GM12892 (cell line): Measurements from ENCODE around the gene AGL.
"Not testable (repeated sequence)": the region's sequence is repeated elsewhere in the genome, so short reads cannot be mapped to it uniquely, and the experiment has no call there.

Experiments
- DNase-seq: peaks from one replicate; pipeline ENCODE4 v3.0.0; 2011; ENCODE audit not compliant: insufficient read length
- FAIRE-seq: peaks from 2 replicates; lab custom pipeline; 2011; peaks lifted over from hg19 to GRCh38; lab: Jason Lieb, UNC
- POLR2A ChIP-seq: IDR thresholded peaks from 2 replicates; pipeline ENCODE4 v1.6.1; 2011; ENCODE audit warnings: low read depth, low read length, control low read depth
- POLR2AphosphoS5 ChIP-seq: IDR thresholded peaks from 2 replicates; pipeline ENCODE4 v1.6.1; 2011; ENCODE audit warnings: low read depth, low read length, control low read depth
- TAF1 ChIP-seq: IDR thresholded peaks from 2 replicates; pipeline ENCODE4 v1.6.1; 2011; ENCODE audit warnings: low read depth, mild to moderate bottlenecking, control low read depth, low read length, borderline replicate concordance

AGL gene

DNA sequence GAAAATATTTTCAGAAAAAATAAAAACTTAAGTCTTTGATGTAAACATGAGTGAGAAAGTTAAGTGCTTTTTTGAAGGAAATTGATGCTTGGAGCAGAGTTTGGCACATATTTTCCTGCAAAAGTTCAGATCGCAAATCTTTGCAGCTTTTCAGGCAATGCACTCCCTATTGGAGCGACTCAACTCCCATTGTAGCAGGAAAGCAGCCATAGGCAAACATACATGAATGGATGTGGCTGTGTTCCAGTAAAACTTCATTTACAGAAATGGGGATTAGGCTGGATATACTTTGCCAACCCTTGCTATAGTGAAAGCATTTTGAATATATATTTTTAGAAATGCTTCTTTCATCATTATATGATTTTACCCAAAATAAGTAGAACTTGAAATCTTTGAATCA lies 8.1 kb downstream of the AGL start:
- DNase-seq (no peak), FAIRE-seq (no peak)
- TF ChIP-seq TAF1 (no peak), POLR2AphosphoS5 (no peak), POLR2A (no peak)

DNA sequence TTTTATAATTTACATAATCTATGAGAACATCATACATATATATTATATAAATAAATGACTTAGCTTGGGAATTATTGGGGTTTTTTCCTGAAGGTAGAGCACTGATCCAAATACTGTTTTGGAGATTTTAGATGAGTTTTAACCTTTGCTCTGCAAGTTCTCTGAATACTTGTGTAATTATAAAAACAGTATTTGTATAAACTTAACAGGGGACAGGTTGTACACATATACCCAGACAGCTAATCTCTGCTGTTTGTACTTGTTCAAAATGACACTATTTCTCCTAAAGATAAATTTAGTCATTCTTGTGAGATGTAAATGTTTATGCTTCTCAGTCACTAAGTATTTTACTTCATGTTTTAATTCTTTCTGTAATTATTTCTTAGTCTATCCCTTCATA lies 8.7 kb downstream of the AGL start:
- DNase-seq = no peak
- TF ChIP-seq TAF1 (no peak), POLR2A (no peak), POLR2AphosphoS5 (no peak)
- FAIRE-seq = no peak

DNA sequence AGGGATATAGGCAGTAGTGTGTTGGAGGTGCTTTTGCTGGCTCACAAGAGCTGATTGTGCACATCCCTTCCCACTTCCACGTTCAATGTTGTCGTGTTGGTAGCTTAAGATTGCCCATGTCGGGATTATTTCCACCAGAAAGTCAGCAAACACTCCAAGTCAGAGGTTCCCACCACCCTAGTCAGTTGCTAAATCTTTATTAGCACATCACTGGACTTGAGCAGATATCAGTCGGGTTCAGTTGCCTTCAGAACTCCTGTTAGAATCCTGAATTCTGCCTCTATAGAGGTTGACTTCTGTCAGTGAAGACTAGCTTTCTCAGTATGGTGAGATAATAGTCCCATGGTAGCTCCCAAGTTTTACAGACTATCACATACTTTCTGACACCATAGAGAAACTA lies 10.5 kb downstream of the AGL start:
- FAIRE-seq (no peak), DNase-seq (no peak)
- TF ChIP-seq POLR2A = no peak
- no peak for TF ChIP-seq TAF1
- no peak for TF ChIP-seq POLR2AphosphoS5

DNA sequence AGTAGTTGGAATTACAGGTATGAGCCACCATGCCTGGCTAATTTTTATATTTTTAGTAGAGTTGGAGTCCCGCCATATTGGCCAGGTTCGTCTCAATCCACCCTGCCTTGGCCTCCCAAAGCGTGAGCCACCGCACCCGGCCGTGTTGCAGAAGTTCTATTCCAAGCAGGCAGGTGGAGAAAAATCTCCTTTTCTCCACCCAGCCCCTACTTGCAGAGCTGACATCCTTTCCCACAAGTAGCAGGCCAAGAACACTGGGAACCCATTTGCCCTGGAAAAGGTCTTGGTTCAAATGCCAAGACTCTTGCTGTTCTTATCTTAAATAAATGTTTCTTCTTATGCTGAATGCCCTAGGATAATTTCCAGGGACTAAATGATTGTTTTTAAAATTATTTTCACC lies 17.5 kb downstream of the AGL start:
- no peak for TF ChIP-seq TAF1
- TF ChIP-seq POLR2AphosphoS5 = no peak
- no peak for TF ChIP-seq POLR2A
- FAIRE-seq (no peak), DNase-seq (no peak)

DNA sequence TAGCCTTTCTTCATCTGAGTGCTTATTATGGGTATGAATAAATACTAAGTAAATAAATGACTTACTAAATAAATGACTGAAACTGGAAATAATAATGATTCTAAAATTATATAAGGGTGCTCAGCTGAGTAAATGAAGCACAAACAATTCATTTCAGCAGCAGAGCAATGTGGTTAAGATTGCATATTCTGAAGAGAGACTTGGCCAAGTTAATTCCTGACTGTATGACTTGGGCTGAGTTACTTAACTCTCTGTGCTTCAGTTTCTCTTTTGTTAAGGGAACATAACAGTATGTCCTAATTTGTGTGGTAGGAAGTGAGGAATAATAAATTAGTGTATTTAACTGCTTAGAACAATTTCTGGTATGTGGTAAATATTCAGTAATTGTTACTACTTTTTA lies 19.1 kb downstream of the AGL start:
- FAIRE-seq (peak; percentile 30), DNase-seq (no peak)
- TF ChIP-seq POLR2A (no peak), TAF1 (no peak)

DNA sequence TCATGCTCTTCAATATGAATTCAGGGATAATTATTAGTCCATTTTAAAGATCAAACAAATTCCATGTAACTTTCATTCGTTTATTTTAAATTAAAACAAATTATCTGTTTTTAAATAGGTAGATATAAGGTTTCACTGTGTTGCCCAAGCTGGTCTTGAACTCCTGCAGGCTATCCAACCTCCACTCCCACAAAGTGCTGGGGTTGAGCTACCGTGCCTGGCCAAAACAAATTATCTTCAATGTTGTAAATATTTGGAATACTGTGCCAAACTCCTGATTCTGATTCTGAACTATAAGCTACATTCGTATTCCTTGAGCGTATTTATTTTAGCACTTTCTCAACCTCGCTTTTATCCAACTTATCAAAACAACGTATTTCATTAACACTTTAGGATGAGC lies 19.6 kb downstream of the AGL start:
- TF ChIP-seq TAF1 (no peak), POLR2A (no peak), POLR2AphosphoS5 (no peak)
- no peak for FAIRE-seq
- DNase-seq = no peak

DNA sequence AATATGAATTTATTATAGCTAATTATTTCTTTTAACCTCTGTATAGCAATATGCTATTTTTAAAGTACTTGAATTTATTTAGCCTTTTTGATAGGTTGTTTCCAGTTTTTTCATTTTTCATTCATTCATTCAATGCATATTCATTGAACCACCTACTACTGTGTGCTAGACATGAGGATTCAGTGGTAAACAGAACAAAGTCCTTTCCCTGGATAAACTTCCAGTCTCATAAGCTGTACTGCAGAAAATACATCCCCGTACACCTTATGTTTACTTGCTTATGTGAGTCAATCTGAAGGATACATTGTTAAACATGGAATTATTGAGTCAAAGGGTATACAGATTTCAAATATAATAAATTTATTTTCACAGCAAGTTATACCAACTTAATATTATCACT lies 21.9 kb downstream of the AGL start:
- no peak for FAIRE-seq
- TF ChIP-seq POLR2A = no peak
- TF ChIP-seq POLR2AphosphoS5 = no peak
- TF ChIP-seq TAF1 = no peak
- DNase-seq = no peak

DNA sequence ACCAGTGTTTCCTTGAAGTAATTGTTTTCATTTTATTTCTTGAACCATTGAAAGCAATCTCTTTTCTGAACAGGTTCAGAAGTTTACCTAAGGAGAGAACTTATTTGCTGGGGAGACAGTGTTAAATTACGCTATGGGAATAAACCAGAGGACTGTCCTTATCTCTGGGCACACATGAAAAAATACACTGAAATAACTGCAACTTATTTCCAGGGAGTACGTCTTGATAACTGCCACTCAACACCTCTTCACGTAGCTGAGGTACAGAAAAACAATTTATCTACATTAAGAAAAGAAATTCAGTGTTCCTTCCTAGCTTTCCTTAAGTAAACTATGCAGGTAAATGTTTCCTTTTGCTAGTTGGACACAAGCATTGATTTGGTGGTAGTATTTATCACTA lies 27.4 kb downstream of the AGL start:
- no peak for TF ChIP-seq POLR2A
- DNase-seq (no peak), FAIRE-seq (no peak)

DNA sequence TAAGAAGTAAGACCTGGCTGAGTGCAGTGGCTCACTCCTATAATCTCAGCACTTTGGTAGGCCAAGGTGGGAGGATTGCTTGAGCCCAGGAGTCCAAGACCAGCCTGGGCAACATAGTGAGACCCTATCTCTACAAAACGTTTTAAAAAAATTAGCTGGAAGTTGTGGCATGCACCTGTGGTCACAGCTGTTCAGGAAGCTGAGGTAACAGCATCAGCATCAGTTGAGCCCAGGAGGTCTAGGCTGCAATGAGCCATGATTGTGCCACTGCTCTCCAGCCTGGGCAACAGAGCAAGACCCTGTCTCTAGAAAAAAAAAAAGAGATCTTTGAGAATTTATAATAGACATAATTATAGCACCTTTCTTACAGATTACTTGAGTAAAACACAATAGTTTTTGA lies 36.0 kb downstream of the AGL start:
- FAIRE-seq = no peak
- TF ChIP-seq TAF1 = no peak
- TF ChIP-seq POLR2AphosphoS5 = no peak
- no peak for TF ChIP-seq POLR2A
- DNase-seq = no peak

DNA sequence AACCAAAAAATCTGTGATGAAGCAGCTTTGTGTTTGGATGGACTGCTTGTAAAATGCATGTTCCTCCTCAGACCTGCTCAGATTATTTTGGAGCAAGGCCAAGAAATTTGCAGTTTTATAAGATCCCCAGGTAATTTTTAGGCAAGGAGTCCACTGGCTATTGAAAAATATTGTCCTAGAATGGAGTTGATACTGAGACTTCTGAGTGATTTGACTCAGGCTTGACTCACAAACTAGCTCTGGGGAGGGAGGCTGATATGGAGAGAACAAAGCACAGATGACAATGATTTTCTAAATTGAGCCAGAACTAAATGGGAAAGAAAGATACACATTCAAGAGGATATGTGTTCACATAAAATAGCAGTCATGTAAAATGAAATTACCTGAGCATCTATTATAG lies 36.7 kb downstream of the AGL start:
- no peak for TF ChIP-seq POLR2A
- TF ChIP-seq TAF1 = no peak
- TF ChIP-seq POLR2AphosphoS5 = no peak
- no peak for FAIRE-seq
- DNase-seq = no peak

DNA sequence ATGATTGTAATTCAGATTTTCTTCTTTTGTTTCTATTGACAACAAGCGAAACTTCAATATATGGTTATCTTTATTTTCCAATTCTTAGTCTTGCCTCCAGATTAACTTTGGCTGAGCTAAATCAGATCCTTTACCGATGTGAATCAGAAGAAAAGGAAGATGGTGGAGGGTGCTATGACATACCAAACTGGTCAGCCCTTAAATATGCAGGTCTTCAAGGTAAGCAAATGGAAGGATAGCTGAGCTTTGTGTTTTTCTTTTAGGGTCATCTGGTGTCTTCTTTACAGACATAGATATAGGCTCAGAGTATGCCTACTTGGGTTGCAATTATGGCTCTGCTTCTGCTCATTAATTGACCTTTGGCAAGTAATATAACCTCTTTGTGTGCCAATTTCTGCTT lies 37.7 kb downstream of the AGL start:
- DNase-seq = no peak
- FAIRE-seq = no peak
- TF ChIP-seq TAF1 = no peak
- TF ChIP-seq POLR2AphosphoS5 = no peak
- TF ChIP-seq POLR2A = no peak

DNA sequence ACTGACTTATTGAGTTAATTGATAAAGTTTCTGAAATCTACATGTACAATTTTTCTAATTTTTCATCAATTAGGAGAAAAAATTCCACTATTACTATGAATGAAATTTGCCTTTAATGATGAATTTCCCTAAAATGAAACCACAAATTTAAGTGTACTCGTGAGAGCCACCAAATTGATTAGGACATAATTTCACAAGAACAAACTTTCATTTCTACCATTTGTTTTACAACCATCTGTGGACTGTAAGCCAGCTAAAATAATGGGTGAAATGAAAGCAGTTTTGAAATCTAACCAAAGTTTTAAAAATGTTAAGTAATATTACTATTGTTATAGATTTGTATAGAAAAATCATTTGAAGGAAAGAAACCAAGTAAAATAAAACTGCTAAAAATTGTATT lies 41.8 kb downstream of the AGL start:
- DNase-seq = no peak
- FAIRE-seq = no peak
- TF ChIP-seq POLR2AphosphoS5 (no peak), POLR2A (no peak), TAF1 (no peak)

DNA sequence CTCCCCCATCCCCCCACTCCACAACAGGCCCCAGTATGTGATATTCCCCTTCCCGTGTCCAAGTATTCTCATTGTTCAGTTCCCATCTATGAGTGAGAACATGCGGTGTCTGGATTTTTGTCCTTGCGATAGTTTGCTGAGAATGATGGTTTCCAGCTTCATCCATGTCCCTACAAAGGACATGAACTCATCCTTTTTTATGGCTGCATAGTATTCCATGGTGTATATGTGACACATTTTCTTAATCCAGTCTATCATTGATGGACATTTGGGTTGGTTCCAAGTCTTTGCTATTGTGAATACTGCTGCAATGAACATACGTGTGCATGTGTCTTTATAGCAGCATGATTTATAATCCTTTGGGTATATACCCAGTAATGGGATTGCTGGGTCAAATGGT lies 53.1 kb downstream of the AGL start:
- FAIRE-seq, DNase-seq: not testable (repeated sequence)
